Measurements from ENCODE around the gene DTWD2.
"Not testable (repeated sequence)": the region's sequence is repeated elsewhere in the genome, so short reads cannot be mapped to it uniquely, and the experiment has no call there.

Gene DTWD2

GRCh38 chr5:118889165-118889564 lies 99.2 kb downstream of the DTWD2 start:
- Histone ChIP-seq H3K27me3 (ENCODE audit: control insufficient read depth in 5 of 5, insufficient read depth in 4 of 5, low read length in 5 of 5) (no peaks in the 10 kb centered on the region), H3K36me3 (ENCODE audit: control insufficient read depth in 5 of 5, insufficient read depth in 5 of 5, low read length in 5 of 5) (no peaks in the 10 kb centered on the region), H3K9ac (ENCODE audit: low read length in 5 of 5) (no peak overlapping the region), H3K9me3 (ENCODE audit: control insufficient read depth in 5 of 5, low read length in 5 of 5) (no peaks in the 10 kb centered on the region), H3K27ac (ENCODE audit: low read depth, low read length) (no peak overlapping the region), H3K4me1 (ENCODE audit: control insufficient read depth in 5 of 5, insufficient read depth in 5 of 5, low read length in 5 of 5) (no peaks in the 10 kb centered on the region), H3K4me3 (ENCODE audit: low read depth in 1 of 5, low read length in 5 of 5) (no peak overlapping the region)

- H3K9ac ChIP-seq (ENCODE audit: low read length in 5 of 5), result no peak overlapping the region
Measured at GRCh38 chr5:118888556-118888955, 99.8 kb downstream of the DTWD2 start.

GRCh38 chr5:118883362-118883761 lies 105.0 kb downstream of the DTWD2 start:
- Histone ChIP-seq H3K27me3 (ENCODE audit: control insufficient read depth in 5 of 5, insufficient read depth in 4 of 5, low read length in 5 of 5) (no peaks in the 10 kb centered on the region), H3K4me3 (ENCODE audit: low read depth in 1 of 5, low read length in 5 of 5) (no peak overlapping the region), H3K36me3 (ENCODE audit: control insufficient read depth in 5 of 5, insufficient read depth in 5 of 5, low read length in 5 of 5) (no peaks in the 10 kb centered on the region), H3K9ac (ENCODE audit: low read length in 5 of 5) (no peak overlapping the region), H3K9me3 (ENCODE audit: control insufficient read depth in 5 of 5, low read length in 5 of 5) (peaks cover 0 to 10% (median 2%) of the 10 kb centered on the region in 5 donors), H3K27ac (ENCODE audit: low read depth, low read length) (no peak overlapping the region), H3K4me1 (ENCODE audit: control insufficient read depth in 5 of 5, insufficient read depth in 5 of 5, low read length in 5 of 5) (no peaks in the 10 kb centered on the region)

More at GRCh38 chr5:118888556-118888955, 99.8 kb downstream of the DTWD2 start:
- no peaks in the 10 kb centered on the region for H3K9me3 ChIP-seq (ENCODE audit: control insufficient read depth in 5 of 5, low read length in 5 of 5)
- no peaks in the 10 kb centered on the region for H3K36me3 ChIP-seq (ENCODE audit: control insufficient read depth in 5 of 5, insufficient read depth in 5 of 5, low read length in 5 of 5)
- H3K4me3 ChIP-seq (ENCODE audit: low read depth in 1 of 5, low read length in 5 of 5), result no peak overlapping the region
- no peaks in the 10 kb centered on the region for H3K27me3 ChIP-seq (ENCODE audit: control insufficient read depth in 5 of 5, insufficient read depth in 4 of 5, low read length in 5 of 5)
- no peaks in the 10 kb centered on the region for H3K4me1 ChIP-seq (ENCODE audit: control insufficient read depth in 5 of 5, insufficient read depth in 5 of 5, low read length in 5 of 5)
- H3K27ac ChIP-seq (ENCODE audit: low read depth, low read length), result no peak overlapping the region

GRCh38 chr5:118882666-118883065 lies 105.7 kb downstream of the DTWD2 start:
- Histone ChIP-seq H3K36me3 (ENCODE audit: control insufficient read depth in 5 of 5, insufficient read depth in 5 of 5, low read length in 5 of 5) (no peaks in the 10 kb centered on the region), H3K27me3 (ENCODE audit: control insufficient read depth in 5 of 5, insufficient read depth in 4 of 5, low read length in 5 of 5) (no peaks in the 10 kb centered on the region), H3K9me3 (ENCODE audit: control insufficient read depth in 5 of 5, low read length in 5 of 5) (peaks cover 0 to 14% (median 8%) of the 10 kb centered on the region in 5 donors), H3K9ac (ENCODE audit: low read length in 5 of 5) (no peak overlapping the region), H3K4me3 (ENCODE audit: low read depth in 1 of 5, low read length in 5 of 5) (no peak overlapping the region), H3K4me1 (ENCODE audit: control insufficient read depth in 5 of 5, insufficient read depth in 5 of 5, low read length in 5 of 5) (no peaks in the 10 kb centered on the region), H3K27ac (ENCODE audit: low read depth, low read length) (no peak overlapping the region)

GRCh38 chr5:118876852-118877251 lies 111.5 kb downstream of the DTWD2 start:
- not testable (repeated sequence) for H3K4me3 ChIP-seq (ENCODE audit: low read depth in 1 of 5, low read length in 5 of 5); H3K4me1 ChIP-seq (ENCODE audit: control insufficient read depth in 5 of 5, insufficient read depth in 5 of 5, low read length in 5 of 5); H3K27me3 ChIP-seq (ENCODE audit: control insufficient read depth in 5 of 5, insufficient read depth in 4 of 5, low read length in 5 of 5); H3K9ac ChIP-seq (ENCODE audit: low read length in 5 of 5); H3K36me3 ChIP-seq (ENCODE audit: control insufficient read depth in 5 of 5, insufficient read depth in 5 of 5, low read length in 5 of 5); H3K27ac ChIP-seq (ENCODE audit: low read depth, low read length)
- H3K9me3 ChIP-seq (ENCODE audit: control insufficient read depth in 5 of 5, low read length in 5 of 5), result peaks cover 2 to 45% (median 37%) of the 10 kb centered on the region in 5 donors

GRCh38 chr5:118875131-118875530 lies 113.2 kb downstream of the DTWD2 start:
- H3K4me1 ChIP-seq (ENCODE audit: control insufficient read depth in 5 of 5, insufficient read depth in 5 of 5, low read length in 5 of 5), result no peaks in the 10 kb centered on the region
- no peaks in the 10 kb centered on the region for H3K27me3 ChIP-seq (ENCODE audit: control insufficient read depth in 5 of 5, insufficient read depth in 4 of 5, low read length in 5 of 5)
- no peak overlapping the region for H3K27ac ChIP-seq (ENCODE audit: low read depth, low read length)
- H3K36me3 ChIP-seq (ENCODE audit: control insufficient read depth in 5 of 5, insufficient read depth in 5 of 5, low read length in 5 of 5), result no peaks in the 10 kb centered on the region
- H3K4me3 ChIP-seq (ENCODE audit: low read depth in 1 of 5, low read length in 5 of 5), result peak overlapping the region in 1 of 5 donors; percentile 37
- no peak overlapping the region for H3K9ac ChIP-seq (ENCODE audit: low read length in 5 of 5)
- peaks cover 2 to 45% (median 37%) of the 10 kb centered on the region in 5 donors for H3K9me3 ChIP-seq (ENCODE audit: control insufficient read depth in 5 of 5, low read length in 5 of 5)

DNA sequence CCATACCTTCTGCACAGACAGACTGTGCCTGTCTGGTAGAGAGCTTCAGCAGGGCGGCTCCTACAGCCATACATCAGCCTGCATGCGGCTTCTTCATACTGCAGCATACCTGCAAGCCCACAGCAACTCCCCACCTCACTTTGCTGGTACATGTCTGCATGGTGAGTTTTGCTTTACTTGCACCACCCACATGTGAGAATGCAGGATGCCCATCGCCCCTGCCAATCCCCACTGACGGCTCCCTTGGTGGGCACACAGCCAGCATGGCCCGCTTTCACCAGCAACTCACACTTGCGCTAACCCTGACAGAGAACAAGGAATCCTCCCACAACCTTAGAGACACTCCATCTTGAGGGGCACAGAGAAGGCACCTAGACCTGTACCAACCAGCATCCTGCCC lies 114.9 kb downstream of the DTWD2 start:
- H3K4me1 ChIP-seq (ENCODE audit: control insufficient read depth in 5 of 5, insufficient read depth in 5 of 5, low read length in 5 of 5), result no peaks in the 10 kb centered on the region
- H3K4me3 ChIP-seq (ENCODE audit: low read depth in 1 of 5, low read length in 5 of 5), result no peak overlapping the region
- no peak overlapping the region for H3K27ac ChIP-seq (ENCODE audit: low read depth, low read length)
- no peak overlapping the region for H3K9ac ChIP-seq (ENCODE audit: low read length in 5 of 5)
- peaks cover 0 to 4% (median 0%) of the 10 kb centered on the region in 5 donors for H3K36me3 ChIP-seq (ENCODE audit: control insufficient read depth in 5 of 5, insufficient read depth in 5 of 5, low read length in 5 of 5)
- H3K27me3 ChIP-seq (ENCODE audit: control insufficient read depth in 5 of 5, insufficient read depth in 4 of 5, low read length in 5 of 5), result no peaks in the 10 kb centered on the region
- peaks cover 2 to 35% (median 33%) of the 10 kb centered on the region in 5 donors for H3K9me3 ChIP-seq (ENCODE audit: control insufficient read depth in 5 of 5, low read length in 5 of 5)

GRCh38 chr5:118863345-118863744 lies 125.0 kb downstream of the DTWD2 start:
- Histone ChIP-seq H3K9me3 (ENCODE audit: control insufficient read depth in 5 of 5, low read length in 5 of 5) (no peaks in the 10 kb centered on the region), H3K4me1 (ENCODE audit: control insufficient read depth in 5 of 5, insufficient read depth in 5 of 5, low read length in 5 of 5) (no peaks in the 10 kb centered on the region), H3K27me3 (ENCODE audit: control insufficient read depth in 5 of 5, insufficient read depth in 4 of 5, low read length in 5 of 5) (no peaks in the 10 kb centered on the region), H3K9ac (ENCODE audit: low read length in 5 of 5) (no peak overlapping the region), H3K4me3 (ENCODE audit: low read depth in 1 of 5, low read length in 5 of 5) (no peak overlapping the region), H3K27ac (ENCODE audit: low read depth, low read length) (no peak overlapping the region), H3K36me3 (ENCODE audit: control insufficient read depth in 5 of 5, insufficient read depth in 5 of 5, low read length in 5 of 5) (peaks cover 0 to 3% (median 0%) of the 10 kb centered on the region in 5 donors)

GRCh38 chr5:118862596-118862995 lies 125.8 kb downstream of the DTWD2 start:
- H3K9me3 ChIP-seq (ENCODE audit: control insufficient read depth in 5 of 5, low read length in 5 of 5), result no peaks in the 10 kb centered on the region
- no peak overlapping the region for H3K9ac ChIP-seq (ENCODE audit: low read length in 5 of 5)
- no peaks in the 10 kb centered on the region for H3K27me3 ChIP-seq (ENCODE audit: control insufficient read depth in 5 of 5, insufficient read depth in 4 of 5, low read length in 5 of 5)
- H3K36me3 ChIP-seq (ENCODE audit: control insufficient read depth in 5 of 5, insufficient read depth in 5 of 5, low read length in 5 of 5), result peaks cover 0 to 3% (median 0%) of the 10 kb centered on the region in 5 donors
- H3K4me1 ChIP-seq (ENCODE audit: control insufficient read depth in 5 of 5, insufficient read depth in 5 of 5, low read length in 5 of 5), result no peaks in the 10 kb centered on the region
- no peak overlapping the region for H3K4me3 ChIP-seq (ENCODE audit: low read depth in 1 of 5, low read length in 5 of 5)
- no peak overlapping the region for H3K27ac ChIP-seq (ENCODE audit: low read depth, low read length)

DNA sequence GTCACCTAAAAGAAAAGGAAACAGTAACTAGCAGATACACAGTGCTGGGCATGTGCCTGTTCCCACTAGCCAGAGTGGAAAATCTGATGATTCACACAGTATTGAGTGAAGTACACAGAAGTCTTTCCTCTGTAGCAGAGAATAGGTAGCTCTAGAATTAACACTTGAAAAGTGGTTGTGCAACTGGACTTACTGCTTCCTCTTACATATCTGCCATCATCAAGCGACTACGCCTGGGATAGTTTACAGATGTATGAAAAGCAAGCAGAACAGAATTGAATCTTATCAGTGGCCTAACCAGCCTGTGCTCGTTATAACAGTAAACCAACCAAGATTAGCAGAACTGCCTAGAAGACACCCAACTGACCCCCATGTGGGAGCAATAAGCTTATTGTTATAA lies 130.6 kb downstream of the DTWD2 start:
- Histone ChIP-seq H3K9me3 (ENCODE audit: control insufficient read depth in 5 of 5, low read length in 5 of 5) (peaks cover 0 to 4% (median 0%) of the 10 kb centered on the region in 5 donors), H3K27me3 (ENCODE audit: control insufficient read depth in 5 of 5, insufficient read depth in 4 of 5, low read length in 5 of 5) (no peaks in the 10 kb centered on the region), H3K27ac (ENCODE audit: low read depth, low read length) (no peak overlapping the region), H3K9ac (ENCODE audit: low read length in 5 of 5) (no peak overlapping the region), H3K4me1 (ENCODE audit: control insufficient read depth in 5 of 5, insufficient read depth in 5 of 5, low read length in 5 of 5) (no peaks in the 10 kb centered on the region), H3K36me3 (ENCODE audit: control insufficient read depth in 5 of 5, insufficient read depth in 5 of 5, low read length in 5 of 5) (peaks cover 0 to 3% (median 0%) of the 10 kb centered on the region in 5 donors), H3K4me3 (ENCODE audit: low read depth in 1 of 5, low read length in 5 of 5) (no peak overlapping the region)

DNA sequence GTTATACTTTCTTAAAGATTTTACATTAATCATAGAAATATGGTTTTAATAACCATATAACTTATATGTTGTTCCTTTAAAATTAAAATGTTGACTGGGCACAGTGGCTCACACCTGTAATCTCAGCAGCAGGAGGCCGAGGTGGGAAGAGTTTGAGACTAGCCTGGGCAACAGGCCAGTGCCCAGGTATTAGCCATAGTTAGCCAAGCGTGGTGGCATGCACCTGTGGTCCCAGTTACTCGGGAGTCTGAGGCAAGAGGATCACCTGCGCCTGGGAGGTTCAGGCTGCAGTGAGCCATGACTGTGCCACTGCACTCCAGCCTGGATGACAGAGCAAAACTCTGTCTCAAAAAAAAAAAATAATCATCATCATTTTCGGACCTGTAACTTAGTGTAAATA lies 133.5 kb downstream of the DTWD2 start:
- Histone ChIP-seq H3K36me3 (ENCODE audit: control insufficient read depth in 5 of 5, insufficient read depth in 5 of 5, low read length in 5 of 5) (no peaks in the 10 kb centered on the region), H3K27ac (ENCODE audit: low read depth, low read length) (no peak overlapping the region), H3K27me3 (ENCODE audit: control insufficient read depth in 5 of 5, insufficient read depth in 4 of 5, low read length in 5 of 5) (no peaks in the 10 kb centered on the region), H3K9me3 (ENCODE audit: control insufficient read depth in 5 of 5, low read length in 5 of 5) (peaks cover 0 to 8% (median 6%) of the 10 kb centered on the region in 5 donors), H3K4me1 (ENCODE audit: control insufficient read depth in 5 of 5, insufficient read depth in 5 of 5, low read length in 5 of 5) (no peaks in the 10 kb centered on the region), H3K9ac (ENCODE audit: low read length in 5 of 5) (no peak overlapping the region), H3K4me3 (ENCODE audit: low read depth in 1 of 5, low read length in 5 of 5) (no peak overlapping the region)

Data from subcutaneous abdominal adipose tissue (tissue), 5 donors.